ENCODE results near the gene SLC27A3.

SLC27A3 gene, protein sequence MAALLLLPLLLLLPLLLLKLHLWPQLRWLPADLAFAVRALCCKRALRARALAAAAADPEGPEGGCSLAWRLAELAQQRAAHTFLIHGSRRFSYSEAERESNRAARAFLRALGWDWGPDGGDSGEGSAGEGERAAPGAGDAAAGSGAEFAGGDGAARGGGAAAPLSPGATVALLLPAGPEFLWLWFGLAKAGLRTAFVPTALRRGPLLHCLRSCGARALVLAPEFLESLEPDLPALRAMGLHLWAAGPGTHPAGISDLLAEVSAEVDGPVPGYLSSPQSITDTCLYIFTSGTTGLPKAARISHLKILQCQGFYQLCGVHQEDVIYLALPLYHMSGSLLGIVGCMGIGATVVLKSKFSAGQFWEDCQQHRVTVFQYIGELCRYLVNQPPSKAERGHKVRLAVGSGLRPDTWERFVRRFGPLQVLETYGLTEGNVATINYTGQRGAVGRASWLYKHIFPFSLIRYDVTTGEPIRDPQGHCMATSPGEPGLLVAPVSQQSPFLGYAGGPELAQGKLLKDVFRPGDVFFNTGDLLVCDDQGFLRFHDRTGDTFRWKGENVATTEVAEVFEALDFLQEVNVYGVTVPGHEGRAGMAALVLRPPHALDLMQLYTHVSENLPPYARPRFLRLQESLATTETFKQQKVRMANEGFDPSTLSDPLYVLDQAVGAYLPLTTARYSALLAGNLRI

DNA sequence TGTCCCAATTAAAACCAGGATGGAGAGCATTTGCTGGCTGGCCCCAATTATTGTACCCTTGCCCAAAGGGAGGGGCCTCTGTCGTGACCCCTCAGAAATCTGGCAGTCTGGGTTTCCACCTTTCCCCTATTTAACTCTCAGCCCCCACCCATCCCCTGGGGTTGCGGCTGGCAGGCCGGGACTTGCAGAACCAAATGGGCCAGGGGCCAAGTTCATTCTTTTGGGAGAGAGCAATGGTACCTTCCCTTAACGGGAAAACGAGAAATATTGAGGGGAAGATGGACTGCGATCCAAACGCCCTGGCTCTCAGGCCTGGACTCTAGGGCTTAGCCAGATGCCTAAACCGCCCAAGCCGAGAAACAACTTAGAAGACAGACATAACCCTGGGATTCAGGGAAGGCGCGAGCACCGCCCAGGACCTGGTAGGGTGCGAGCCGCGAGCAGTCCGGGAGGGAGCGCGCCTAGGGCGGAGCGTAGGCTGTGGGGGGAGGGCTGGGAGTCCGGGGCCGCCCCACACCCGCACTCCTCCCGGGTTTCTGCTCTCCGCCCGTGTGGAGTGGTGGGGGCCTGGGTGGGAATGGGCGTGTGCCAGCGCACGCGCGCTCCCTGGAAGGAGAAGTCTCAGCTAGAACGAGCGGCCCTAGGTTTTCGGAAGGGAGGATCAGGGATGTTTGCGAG lies at the start of gene SLC27A3:
SLC27A3 (plus strand) TSS at position 628 of the 678 bp plus-strand sequence. CDS start 91 bp downstream, outside the sequence.
- H3K27me3 ChIP-seq (ENCODE audit: control insufficient read depth, insufficient read depth, low read length), result no peaks in the 10 kb centered on the region
- peak within 1 kb of the TSS; percentile 73 for H3K4me3 ChIP-seq (ENCODE audit: low read depth, low read length)
- H3K27ac ChIP-seq (ENCODE audit: low read depth, low read length), result peak within 1 kb of the TSS; percentile 91
- peak within 1 kb of the TSS; percentile 84 for H3K9ac ChIP-seq (ENCODE audit: low read depth, low read length)
- peaks cover 54% of the 10 kb centered on the region for H3K36me3 ChIP-seq (ENCODE audit: control insufficient read depth, insufficient read depth, low read length)
- no peaks in the 10 kb centered on the region for H3K9me3 ChIP-seq (ENCODE audit: control insufficient read depth, insufficient read depth, low read length)
- peaks cover 15% of the 10 kb centered on the region for H3K4me1 ChIP-seq (ENCODE audit: control insufficient read depth, insufficient read depth, low read length)

DNA sequence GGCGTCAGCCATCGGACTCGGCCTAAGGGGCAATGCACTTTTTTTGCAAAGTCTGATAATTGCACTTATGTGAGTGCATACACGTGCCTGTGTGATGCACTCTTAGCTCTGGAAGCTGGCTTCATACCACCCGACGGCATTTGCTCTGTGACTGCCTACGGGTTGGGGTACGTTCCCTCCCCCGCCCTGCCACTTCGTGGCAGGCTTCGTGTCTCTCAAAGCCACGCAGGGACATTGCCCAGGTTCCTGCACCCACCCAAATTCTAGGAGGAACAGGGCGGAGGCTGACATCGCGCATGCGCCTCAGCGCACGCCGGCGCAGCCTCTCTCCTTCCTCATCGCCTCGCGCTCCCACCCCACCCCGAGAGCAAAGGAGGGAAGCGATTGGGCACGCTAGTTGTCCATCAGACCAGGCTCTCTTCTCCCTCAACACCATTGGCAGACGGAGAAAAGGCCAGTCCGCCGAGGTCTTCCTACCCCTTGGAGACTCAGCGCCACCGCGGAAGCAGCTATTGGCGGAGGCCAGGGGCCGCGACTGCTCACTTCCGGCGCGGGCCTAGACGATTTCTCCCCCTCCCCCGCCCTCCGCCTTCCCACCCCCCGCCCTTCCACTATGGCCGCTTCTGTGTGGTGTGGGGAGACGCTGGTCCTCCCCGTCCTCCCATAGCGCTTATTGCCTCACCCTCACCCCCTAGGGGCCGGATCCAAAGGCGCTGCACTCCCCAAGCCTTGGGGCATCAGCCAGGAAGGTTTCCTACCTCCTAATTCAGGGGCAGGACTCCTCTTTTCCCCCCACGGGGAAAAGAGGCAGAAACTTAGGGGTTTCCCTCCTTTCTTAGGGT lies 47.5 kb upstream of the SLC27A3 start, which contains the start of gene INTS3:
INTS3 (plus strand) TSS at position 588 of the 842 bp plus-strand sequence. CDS start 585 bp downstream, outside the sequence.
- H3K27me3 ChIP-seq (ENCODE audit: control insufficient read depth, insufficient read depth, low read length), result no peaks in the 10 kb centered on the region
- H3K4me3 ChIP-seq (ENCODE audit: low read depth, low read length), result peak within 1 kb of the TSS; percentile 86
- peaks cover 9% of the 10 kb centered on the region; the same call in 1 of the 2 replicates for H3K4me1 ChIP-seq (ENCODE audit: control insufficient read depth, insufficient read depth, low read length)
- no peaks in the 10 kb centered on the region for H3K9me3 ChIP-seq (ENCODE audit: control insufficient read depth, insufficient read depth, low read length)
- H3K27ac ChIP-seq (ENCODE audit: low read depth, low read length), result peak within 1 kb of the TSS; percentile 97
- H3K36me3 ChIP-seq (ENCODE audit: control insufficient read depth, insufficient read depth, low read length), result 0 out of 2 replicates have a peak, but pooled peaks cover 9% of the 10 kb centered on the region
- peak within 1 kb of the TSS; percentile 88 for H3K9ac ChIP-seq (ENCODE audit: low read depth, low read length)

DNA sequence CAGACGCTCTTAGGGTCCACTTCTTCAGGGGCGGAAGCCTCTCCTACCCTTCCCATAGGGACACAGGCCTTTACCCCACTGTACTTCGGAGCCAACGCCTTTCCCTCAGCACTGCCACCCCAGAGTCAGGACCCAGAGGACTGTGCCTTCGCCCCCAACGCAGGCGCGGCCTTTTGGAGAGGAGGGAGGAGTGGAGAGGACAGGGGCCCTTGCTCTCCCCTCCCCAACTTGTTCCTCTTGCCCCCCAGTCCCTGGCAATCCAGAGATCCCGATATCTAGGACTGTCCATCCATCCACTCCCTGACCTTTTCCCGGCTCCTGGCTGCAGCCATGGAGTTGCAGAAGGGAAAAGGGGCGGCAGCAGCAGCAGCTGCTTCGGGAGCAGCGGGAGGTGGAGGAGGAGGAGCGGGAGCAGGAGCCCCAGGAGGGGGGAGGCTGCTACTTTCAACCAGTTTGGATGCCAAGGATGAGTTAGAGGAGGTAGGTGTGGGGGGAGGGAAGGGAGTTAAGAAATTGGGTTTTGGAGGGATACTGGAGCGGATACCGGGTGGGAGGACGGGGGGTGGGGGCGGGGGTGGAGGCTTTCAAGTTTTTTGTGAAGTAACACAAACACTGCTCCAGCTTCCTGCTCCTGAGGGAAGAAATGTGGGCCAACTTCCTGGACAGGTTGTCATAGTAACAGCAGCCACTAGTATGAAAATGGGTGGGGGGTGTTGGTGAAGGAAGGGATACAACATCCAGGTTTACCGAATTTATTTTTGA lies 46.7 kb upstream of the SLC27A3 start:
- Histone ChIP-seq H3K9me3 (ENCODE audit: control insufficient read depth, insufficient read depth, low read length) (no peaks in the 10 kb centered on the region), H3K27me3 (ENCODE audit: control insufficient read depth, insufficient read depth, low read length) (no peaks in the 10 kb centered on the region), H3K4me3 (ENCODE audit: low read depth, low read length) (peak overlapping the region; percentile 86), H3K27ac (ENCODE audit: low read depth, low read length) (peak overlapping the region; percentile 97), H3K36me3 (ENCODE audit: control insufficient read depth, insufficient read depth, low read length) (0 out of 2 replicates have a peak, but pooled peaks cover 10% of the 10 kb centered on the region), H3K4me1 (ENCODE audit: control insufficient read depth, insufficient read depth, low read length) (peaks cover 9% of the 10 kb centered on the region; the same call in 1 of the 2 replicates), H3K9ac (ENCODE audit: low read depth, low read length) (peak overlapping the region; percentile 88)

DNA sequence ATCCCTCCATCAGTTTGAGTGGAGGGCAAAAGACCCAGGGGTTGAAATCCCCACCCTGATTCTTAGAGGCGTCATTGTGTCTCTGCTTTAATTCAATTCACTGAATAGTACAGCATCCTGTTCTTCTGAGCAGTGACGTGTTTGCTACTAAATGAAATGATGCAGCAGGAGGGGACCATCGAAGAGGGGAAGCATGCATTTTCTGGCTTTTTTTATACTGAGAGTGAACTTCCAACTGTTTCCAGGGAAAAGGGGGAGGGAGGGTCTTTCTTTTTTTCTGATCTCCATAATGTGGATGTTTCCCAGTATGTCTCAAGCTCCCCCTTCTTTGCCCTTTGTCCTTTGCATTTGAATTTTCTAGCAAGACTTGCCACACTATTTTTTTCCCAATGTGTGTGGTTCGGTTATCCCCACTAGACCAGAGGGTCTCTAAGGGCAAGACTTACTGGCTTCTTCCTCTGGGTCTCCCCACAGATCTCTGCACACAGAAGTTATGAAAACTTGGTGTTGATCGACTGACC lies 44.7 kb upstream of the SLC27A3 start:
- Histone ChIP-seq H3K27me3 (ENCODE audit: control insufficient read depth, insufficient read depth, low read length) (no peaks in the 10 kb centered on the region), H3K36me3 (ENCODE audit: control insufficient read depth, insufficient read depth, low read length) (peaks cover 16% of the 10 kb centered on the region; the same call in 1 of the 2 replicates), H3K4me3 (ENCODE audit: low read depth, low read length) (no peak overlapping the region), H3K27ac (ENCODE audit: low read depth, low read length) (no peak overlapping the region), H3K9me3 (ENCODE audit: control insufficient read depth, insufficient read depth, low read length) (no peaks in the 10 kb centered on the region), H3K9ac (ENCODE audit: low read depth, low read length) (no peak overlapping the region), H3K4me1 (ENCODE audit: control insufficient read depth, insufficient read depth, low read length) (peaks cover 9% of the 10 kb centered on the region; the same call in 1 of the 2 replicates)

DNA sequence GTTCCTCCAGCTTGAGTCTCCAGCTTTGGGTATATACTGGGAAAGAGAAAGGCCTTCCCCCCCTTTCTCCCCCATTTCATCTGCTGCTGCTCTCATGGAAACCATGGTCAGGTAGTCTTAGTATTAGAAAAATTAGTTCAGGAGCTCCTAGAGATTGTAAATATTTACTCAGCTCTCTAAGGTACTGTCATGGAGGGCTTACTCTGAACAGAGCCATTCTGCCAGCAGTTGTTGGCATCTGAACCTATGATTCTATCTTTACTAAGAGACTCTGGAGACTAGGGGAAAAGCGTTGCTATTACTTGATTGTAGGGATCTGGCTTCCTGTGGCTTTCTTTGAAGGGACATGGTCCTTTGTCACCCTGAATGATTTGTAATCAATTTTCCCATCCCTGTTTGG lies 41.2 kb upstream of the SLC27A3 start:
- H3K27ac ChIP-seq (ENCODE audit: low read depth, low read length), result peak overlapping the region; percentile 48
- H3K27me3 ChIP-seq (ENCODE audit: control insufficient read depth, insufficient read depth, low read length), result no peaks in the 10 kb centered on the region

DNA sequence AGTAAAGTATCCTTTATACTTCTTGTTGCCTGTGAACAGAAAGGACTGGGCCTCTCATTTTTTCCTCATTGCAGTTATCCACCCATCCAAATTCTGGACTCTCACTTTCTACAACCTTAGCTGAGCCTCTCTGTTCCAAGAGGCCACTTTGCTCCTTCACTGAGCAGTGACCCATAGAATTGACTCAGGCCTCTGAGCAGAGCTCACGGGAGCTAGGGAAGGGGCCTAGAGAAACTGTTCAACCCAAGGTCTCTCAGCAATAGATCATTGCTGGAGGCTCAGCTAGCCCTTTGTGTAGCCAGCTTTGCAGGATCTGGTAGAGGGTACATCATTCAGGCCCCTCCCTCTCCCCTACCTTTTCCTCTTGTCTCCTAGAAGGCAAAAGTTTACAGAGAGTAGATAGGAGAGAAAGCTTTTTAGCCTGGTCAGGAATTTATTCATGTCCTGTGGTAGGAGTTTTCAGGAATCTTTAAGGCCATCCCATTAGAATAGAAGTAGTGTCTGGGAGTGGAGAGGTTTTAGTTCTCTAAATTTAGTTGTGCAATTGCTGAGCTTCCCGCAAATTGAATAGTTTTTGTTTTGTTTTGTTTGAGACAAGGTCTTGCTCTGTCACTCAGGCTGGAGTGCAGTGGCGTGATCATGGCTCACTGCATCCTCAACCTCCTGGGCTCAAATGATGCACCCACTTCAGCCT lies 40.7 kb upstream of the SLC27A3 start:
- H3K9me3 ChIP-seq (ENCODE audit: control insufficient read depth, insufficient read depth, low read length), result no peaks in the 10 kb centered on the region
- no peaks in the 10 kb centered on the region for H3K27me3 ChIP-seq (ENCODE audit: control insufficient read depth, insufficient read depth, low read length)
- H3K9ac ChIP-seq (ENCODE audit: low read depth, low read length), result no peak overlapping the region
- H3K27ac ChIP-seq (ENCODE audit: low read depth, low read length), result peak overlapping the region; percentile 48
- H3K4me1 ChIP-seq (ENCODE audit: control insufficient read depth, insufficient read depth, low read length), result peaks cover 5% of the 10 kb centered on the region; the same call in 1 of the 2 replicates
- H3K36me3 ChIP-seq (ENCODE audit: control insufficient read depth, insufficient read depth, low read length), result peaks cover 24% of the 10 kb centered on the region; the same call in 1 of the 2 replicates
- no peak overlapping the region for H3K4me3 ChIP-seq (ENCODE audit: low read depth, low read length)

More for the DNA sequence above, 41.2 kb upstream of the SLC27A3 start:
- Histone ChIP-seq H3K4me1 (ENCODE audit: control insufficient read depth, insufficient read depth, low read length) (peaks cover 8% of the 10 kb centered on the region; the same call in 1 of the 2 replicates), H3K9ac (ENCODE audit: low read depth, low read length) (no peak overlapping the region), H3K4me3 (ENCODE audit: low read depth, low read length) (no peak overlapping the region), H3K36me3 (ENCODE audit: control insufficient read depth, insufficient read depth, low read length) (peaks cover 24% of the 10 kb centered on the region; the same call in 1 of the 2 replicates), H3K9me3 (ENCODE audit: control insufficient read depth, insufficient read depth, low read length) (no peaks in the 10 kb centered on the region)

DNA sequence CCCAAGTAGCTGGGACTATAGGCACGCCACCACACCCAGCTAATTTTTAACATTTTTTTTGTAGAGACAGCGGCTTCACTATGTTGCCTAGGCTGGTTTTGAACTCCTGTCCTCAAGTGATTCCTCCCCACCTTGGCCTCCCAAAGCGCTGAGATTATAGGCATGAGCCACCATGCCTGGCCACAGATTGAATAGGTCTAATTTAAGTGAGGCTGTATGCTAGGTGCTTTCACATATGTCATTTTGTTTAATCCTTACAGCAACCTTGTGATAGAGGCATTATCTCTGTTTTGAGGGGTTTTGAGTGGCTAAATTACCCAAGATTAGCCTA lies 40.2 kb upstream of the SLC27A3 start:
- Histone ChIP-seq H3K9me3 (ENCODE audit: control insufficient read depth, insufficient read depth, low read length) (no peaks in the 10 kb centered on the region), H3K4me1 (ENCODE audit: control insufficient read depth, insufficient read depth, low read length) (peaks cover 1% of the 10 kb centered on the region; the same call in 1 of the 2 replicates), H3K4me3 (ENCODE audit: low read depth, low read length) (no peak overlapping the region), H3K9ac (ENCODE audit: low read depth, low read length) (no peak overlapping the region), H3K27ac (ENCODE audit: low read depth, low read length) (no peak overlapping the region), H3K27me3 (ENCODE audit: control insufficient read depth, insufficient read depth, low read length) (no peaks in the 10 kb centered on the region), H3K36me3 (ENCODE audit: control insufficient read depth, insufficient read depth, low read length) (peaks cover 24% of the 10 kb centered on the region; the same call in 1 of the 2 replicates)

DNA sequence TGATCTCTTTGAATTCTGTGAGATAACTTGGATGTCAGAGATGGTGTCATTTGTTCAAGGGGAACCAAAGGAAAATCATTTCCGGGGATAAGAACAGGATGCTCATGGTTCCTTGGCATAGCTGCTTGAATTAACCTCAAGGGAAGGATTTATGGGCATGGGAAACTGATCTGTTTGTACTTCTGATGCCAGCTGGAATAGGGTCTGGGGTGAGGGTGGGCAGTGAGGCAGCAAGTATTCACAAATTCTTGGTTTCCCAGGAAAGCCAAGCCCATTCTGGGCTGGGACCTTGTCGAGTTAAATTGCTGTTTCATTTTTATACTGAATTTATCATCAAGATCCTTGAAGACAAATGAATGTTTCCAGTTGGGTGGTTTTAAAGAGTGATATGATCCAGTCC lies 33.2 kb upstream of the SLC27A3 start:
- Histone ChIP-seq H3K9me3 (ENCODE audit: control insufficient read depth, insufficient read depth, low read length) (no peaks in the 10 kb centered on the region), H3K27me3 (ENCODE audit: control insufficient read depth, insufficient read depth, low read length) (no peaks in the 10 kb centered on the region), H3K4me1 (ENCODE audit: control insufficient read depth, insufficient read depth, low read length) (peaks cover 43% of the 10 kb centered on the region), H3K4me3 (ENCODE audit: low read depth, low read length) (no peak overlapping the region), H3K36me3 (ENCODE audit: control insufficient read depth, insufficient read depth, low read length) (peaks cover 54% of the 10 kb centered on the region), H3K27ac (ENCODE audit: low read depth, low read length) (no peak overlapping the region), H3K9ac (ENCODE audit: low read depth, low read length) (no peak overlapping the region)

DNA sequence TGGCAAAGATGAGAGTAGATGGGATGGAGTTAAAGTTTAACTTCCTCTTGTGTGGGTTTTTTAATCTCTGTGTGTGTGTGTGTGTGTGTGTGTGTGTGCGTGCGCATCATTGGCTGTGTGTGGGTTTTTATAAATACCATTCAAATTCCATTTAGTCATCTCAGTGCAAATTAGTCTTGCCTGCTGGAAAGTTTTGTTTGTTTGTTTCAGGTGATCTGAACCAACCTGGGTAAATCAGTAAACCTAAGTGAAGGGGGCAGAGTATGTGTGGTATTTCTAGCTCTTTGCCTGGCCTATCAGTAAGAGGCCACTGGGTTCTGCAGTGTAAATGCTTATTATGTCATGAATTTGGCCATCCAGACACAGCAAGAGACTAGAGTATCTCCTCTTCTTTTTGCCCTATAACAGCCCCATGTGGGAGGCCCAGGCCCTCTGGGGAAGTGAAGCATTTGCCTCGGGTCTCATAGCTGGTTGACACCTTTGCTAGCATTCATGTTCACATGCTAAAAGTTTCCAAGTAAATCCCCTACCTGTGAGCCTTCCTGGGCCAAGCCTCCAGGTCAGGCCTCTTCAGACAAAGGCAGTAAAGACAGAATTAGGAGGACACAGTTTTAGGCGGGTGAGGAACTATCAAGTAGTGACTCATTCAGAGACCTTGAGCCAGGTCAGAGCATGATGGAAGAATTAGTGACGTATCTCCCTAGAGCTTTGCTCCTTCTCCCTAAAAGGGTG lies 32.6 kb upstream of the SLC27A3 start:
- peaks cover 48% of the 10 kb centered on the region for H3K4me1 ChIP-seq (ENCODE audit: control insufficient read depth, insufficient read depth, low read length)
- H3K36me3 ChIP-seq (ENCODE audit: control insufficient read depth, insufficient read depth, low read length), result peaks cover 57% of the 10 kb centered on the region
- H3K9me3 ChIP-seq (ENCODE audit: control insufficient read depth, insufficient read depth, low read length), result no peaks in the 10 kb centered on the region
- H3K9ac ChIP-seq (ENCODE audit: low read depth, low read length), result no peak overlapping the region
- H3K27ac ChIP-seq (ENCODE audit: low read depth, low read length), result peak overlapping the region; percentile 67
- no peaks in the 10 kb centered on the region for H3K27me3 ChIP-seq (ENCODE audit: control insufficient read depth, insufficient read depth, low read length)
- H3K4me3 ChIP-seq (ENCODE audit: low read depth, low read length), result no peak overlapping the region

Data from HUES48 (cell line).